GM21717 (cell line): ENCODE results near the gene CASP6.

Experiments
- ATAC-seq: cut with Tn5 transposase; IDR thresholded peaks from one replicate; pipeline ENCODE4 v1.9.1; 2021; ENCODE audit warnings: mild to moderate bottlenecking, moderate library complexity; ENCODE audit not compliant: unreplicated experiment

Gene CASP6

DNA sequence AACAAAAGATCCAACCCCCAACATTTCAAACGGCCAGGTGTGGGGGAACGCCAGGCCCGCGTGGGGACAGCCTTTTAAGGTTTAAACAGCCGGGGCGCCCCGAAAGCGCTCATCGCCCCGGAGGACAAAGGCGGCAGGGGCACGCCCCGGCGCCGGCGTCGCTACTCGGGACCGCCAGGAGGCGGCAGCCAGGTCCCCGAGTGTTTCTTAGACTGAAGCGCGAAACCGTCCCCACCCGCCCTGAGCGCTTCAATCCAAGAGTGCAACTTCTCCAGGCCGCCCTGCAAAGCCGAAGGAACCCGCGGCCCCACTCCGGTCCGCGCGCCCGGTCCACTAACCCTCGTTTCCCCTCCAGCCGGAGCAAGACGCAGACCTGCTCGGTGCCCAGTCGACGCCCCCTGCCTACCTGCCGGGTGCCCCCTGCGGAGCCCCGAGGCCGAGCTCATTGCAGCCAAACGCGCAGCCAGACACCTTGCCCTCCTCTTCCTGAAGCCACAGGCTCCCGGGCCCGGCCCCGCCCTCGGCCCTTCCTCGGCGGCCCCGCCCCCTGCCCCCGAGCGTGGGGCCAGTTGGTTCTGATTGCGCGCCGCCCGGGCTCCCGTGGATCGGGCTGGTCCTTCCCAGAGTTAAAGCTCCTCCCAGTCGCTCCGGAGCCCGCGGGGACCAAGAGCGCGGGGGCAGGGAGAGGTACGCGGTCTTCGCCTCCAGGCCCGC is at the start of gene CASP6:
Gene CASP6 (minus strand): TSS at position 496 of the 714 bp plus-strand sequence. CDS start 50 bp downstream, at position 446.
- ATAC-seq, result peak; percentile 79

DNA sequence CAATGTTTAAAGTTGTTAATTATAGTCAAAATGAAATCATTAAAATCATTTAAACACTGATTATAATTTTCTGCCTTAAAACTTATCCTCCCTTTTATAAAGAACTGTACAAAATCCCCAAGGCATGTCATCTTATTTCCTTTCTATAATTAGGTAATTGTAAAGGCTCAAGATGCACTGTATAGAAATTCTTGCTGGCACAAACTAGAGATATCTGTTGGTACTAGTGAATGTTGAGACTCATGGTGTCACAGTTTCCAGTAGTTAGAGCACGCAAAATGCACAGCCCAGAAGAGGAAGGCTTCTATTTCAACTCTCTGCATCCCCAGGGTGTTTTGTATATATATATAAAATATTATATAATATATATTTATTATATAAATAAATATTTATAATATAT is 49.3 kb upstream of the CASP6 start:
- no peak for ATAC-seq

DNA sequence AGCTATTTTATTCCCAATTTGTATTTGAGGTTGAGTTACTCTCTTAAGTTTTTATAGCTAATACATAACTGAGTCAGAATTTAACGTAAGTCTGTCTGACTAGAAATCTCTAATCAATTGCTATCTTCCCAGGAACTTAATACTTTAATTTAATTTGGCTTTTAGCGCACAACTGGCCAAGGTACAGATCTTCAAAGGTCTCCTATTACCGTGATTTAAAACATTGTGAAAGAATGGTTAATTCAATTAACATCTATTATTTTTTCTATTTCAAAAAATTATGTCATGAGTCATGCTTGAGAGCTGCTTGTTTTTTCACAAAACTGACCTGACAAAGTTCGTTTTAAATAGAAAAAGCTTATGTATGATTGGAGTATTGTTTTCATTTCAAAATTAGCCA is 48.6 kb upstream of the CASP6 start:
- no peak for ATAC-seq

DNA sequence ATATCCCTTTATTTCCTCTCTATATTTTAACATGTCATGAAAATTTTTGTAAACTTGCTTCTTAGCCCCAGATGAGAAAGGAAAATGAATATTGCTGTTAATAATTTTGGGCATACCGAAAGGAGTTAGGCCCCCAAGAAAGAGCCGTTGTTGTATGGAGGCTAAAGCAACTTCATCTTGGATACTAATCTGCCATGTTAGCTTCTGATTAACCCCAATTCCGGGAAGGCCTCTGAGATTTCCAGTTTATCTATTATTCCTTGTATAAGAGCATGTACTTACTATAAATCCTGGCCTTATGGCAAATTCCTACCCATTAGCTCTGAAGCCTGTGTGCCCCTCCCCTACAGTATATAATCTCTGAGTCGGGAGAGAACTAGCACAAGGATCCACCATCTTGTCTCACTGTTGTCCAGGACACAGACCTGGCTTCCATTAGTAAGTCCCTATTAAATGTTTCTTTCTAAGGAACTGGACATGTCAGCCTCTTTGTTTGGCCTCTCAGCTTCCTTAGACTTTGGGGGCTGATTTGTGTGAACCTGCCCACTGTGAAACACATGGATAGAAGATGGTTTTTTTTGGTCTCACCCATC is 47.5 kb upstream of the CASP6 start:
- no peak for ATAC-seq

DNA sequence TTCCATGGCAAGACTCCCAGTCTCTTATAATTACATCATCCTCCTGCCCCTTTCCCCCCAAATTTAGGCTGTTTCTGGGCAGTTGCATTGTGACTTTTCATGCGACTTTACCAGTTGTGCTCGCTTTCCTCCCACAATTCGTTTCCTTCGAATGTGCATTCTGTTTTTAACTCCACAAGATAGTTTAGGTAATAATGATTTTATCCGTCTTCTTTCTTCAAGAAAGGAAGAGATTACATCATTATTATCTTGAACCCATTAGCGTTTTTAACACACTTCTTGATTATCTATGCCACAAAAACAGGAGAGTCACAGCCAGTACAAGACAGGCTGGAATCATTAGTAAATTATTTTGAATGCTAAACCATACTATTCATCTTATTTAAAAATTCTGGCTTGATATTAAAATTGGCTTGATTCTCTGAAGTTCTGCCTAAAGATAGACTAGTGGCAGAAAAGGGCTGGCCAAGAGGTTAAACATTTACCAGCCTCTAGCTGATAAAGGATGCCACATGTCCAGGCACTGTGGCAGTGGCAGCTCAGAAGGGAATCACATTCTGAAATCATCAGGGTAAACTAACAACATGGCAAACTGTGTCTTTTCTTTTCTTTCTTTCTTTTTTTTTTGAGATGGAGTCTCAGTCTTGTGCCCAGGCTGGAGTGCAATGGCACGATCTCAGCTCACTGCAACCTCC is 46.3 kb upstream of the CASP6 start:
- ATAC-seq, result no peak

DNA sequence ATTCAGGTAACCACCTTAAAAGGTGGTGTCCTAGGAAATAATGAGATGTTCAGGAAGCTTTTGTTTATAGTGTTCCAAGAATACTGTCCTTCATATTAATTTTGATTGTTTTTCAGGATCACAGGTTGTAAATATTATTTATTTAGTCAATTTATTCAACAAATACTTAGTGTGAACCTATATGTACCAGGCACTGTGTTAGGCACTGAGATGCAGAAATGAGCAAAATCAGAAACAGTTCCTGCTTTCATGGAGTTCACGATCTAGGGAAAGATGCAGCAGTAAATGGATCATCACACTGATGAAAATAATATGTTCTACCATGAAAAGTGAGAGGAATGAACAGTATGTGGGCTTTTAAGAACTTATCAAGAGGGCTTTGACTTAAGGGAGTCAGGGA is 44.9 kb upstream of the CASP6 start:
- no peak for ATAC-seq

DNA sequence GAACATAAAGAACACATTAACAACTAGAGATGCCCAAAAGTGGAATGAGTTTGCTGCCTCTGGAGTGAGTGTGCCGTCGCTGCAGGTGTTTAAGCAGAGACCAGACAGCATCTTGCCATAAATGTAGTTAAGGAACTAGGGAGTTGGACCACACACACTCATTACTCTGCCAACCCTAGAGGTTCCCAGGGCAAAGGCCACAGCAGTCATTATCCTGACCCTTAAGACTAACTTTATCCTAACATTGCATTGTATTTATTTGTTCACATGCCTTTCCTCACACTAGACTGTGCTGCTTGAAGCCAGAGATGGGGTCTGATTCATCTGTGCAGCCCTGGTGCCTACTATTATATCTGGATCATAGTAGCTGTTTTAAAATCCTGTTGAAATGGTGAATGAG is 43.5 kb upstream of the CASP6 start:
- ATAC-seq, result no peak

DNA sequence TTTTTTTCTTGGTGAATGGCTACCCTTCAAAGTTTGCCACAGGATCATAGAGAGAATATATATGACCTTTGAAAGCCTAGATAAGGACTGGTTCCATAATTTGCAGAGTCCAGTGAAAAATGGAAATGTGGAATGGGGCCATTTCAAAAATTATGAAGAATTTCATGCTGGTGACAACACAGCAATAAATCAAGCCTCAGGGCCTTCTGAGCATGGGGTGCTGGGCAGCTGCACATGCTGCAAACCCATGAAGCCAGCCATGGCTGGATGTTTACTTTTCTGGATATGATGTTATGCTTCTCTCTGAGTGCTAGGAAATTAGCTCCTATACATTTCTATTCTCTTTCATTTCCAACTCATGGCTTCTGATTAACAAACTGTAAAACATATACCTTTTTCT is 42.6 kb upstream of the CASP6 start:
- ATAC-seq, result no peak

DNA sequence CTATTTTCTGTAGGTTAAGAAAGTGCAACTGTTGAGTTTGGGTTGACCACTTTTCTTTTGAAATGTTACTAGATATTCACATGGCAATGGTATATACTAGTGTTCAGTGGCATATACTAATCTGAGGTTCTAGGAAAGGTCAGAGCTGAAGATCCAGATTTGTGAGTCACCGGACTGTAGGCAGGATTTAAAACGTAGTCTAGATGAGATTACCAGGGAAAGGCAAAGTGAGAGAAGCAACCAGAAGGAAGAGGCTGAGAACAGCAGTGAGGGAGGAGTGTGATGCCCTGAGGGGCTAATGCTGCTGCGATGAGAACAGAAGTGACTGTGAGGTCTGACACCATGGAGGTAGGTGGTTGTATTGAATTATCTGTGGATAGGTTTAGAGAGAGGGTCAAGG is 36.3 kb upstream of the CASP6 start:
- no peak for ATAC-seq

DNA sequence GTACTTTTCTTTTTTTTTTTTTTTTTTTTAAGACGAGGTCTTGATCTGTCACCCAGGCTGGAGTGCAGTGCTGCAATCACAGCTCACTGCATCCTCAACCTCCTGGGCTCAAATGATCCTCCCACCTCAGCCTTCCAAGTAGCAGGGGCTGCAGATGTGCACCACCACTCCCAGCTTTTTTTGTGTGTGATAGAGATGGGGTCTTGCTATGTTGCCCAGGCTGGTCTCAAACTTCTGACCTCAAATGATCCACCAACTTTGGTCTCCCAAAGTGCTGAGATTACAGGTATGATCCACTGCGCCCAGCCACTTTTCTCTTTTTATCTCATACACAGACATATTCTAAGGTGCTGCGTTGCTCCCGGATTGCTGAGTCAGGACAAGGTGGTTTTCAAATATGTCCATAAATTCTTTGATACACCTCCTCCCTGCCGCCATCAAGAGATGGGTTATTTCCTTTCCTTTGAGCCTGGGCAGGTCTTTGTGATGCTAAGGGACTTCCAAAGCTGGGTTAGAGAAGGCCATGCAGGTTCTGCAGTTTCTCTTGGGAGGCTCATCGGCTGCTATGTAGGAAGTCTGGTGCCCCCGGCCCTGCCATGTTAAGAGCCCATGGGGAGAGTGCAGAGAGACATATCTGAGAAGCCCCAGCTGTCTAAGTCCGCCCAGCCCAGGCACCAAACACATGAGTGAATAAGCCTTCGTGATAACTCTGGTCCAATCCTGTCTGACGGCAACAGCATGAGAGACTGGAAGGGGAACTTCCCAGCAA is 35.0 kb upstream of the CASP6 start:
- ATAC-seq, result no peak

DNA sequence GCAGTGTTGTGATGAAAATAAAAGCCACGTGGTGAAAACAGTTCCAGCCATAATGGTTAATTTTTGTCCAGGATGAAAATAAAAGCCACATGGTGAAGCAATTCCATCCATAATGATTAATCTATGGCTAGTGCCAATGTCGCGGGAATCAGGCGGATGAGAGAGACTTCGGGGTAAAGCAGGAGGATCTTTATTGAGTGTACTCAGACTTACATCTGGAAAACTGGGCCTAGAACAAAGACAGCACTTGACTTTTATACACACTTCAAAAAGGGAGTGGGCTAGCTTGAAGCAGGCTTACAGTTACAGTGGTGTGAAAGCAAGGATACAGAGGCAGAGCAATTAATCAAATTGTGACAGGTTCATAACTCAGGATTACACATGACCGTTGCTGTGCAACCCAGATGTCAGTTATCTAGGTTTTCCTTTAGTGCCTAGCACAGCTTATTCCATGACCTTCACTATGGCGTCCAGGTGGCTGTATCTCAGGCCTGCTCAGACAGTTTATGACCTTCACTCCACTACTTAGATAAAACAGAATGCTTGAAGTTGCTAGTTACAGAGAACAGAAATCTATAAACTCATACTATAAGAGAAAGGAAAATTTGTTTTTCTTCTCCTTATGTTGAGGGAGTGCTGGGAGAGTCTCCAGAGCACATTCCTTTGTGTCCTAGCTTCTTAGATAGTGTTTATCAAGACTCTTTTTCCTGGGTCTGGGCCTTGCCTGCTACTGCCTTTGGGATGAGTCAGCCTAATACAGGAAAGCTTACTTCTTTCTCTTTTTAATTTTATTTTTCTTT is 32.5 kb upstream of the CASP6 start:
- ATAC-seq, result no peak

DNA sequence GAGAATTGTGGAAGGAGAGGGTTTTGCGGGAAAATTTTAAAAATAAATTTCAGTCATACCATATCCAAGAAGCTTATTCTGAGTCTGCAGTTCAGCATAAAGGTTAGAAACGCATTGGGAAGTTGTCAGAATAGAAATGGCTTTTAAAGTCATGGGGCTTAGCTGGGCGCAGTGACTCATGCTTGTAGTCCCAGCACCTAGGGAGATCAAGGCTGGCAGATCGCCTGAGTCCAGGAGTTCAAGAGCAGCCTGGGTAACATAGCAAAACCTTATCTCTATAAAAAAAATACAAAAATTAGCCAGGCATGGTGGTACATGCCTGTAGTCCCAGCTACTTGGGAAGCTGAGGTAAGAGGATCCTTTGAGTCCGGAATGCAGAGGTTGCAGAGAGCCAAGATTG is 30.5 kb upstream of the CASP6 start:
- ATAC-seq, result no peak

DNA sequence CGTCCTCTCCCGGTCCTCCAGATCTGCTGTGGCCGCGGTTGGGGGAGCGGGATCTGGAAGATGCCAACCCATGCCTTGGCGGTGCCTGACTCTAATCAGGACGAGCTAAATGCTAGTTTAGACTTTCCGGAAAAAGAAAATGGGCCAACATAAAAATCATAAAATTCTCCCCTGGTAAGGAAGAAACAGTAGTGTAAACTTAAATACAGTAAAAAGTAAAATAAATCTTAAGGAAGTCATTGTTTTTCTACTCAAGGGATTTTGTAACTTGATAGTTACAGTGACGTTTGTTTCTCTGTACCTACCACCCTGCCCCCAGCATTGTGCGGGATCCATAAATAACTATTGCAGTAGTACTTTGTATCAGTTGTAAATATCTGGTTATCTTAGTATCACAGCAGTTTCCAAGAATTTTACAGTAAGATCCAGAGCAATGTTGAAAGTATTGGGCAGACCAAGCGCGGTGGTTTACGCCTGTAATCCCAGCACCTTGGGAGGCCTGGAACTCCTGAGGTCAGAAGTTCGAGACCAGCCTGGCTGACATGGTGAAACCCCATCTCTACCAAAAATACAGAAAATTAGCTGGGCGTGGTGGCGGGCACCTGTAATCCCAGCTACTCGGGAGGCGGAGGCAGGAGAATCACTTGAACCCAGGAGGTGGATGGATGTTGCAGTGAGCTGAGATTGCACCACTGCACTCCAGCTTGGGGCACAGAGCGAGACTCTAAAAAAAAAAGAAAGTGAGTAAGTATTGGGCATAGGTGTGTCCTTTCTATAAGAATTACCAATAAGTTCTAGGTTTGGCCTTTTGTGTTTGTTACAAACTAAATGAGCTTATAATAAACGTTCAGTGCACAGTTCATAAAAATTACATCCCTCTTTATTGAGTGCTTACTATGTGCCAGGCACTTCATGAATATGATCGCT is 27.6 kb upstream of the CASP6 start:
- ATAC-seq, result no peak

DNA sequence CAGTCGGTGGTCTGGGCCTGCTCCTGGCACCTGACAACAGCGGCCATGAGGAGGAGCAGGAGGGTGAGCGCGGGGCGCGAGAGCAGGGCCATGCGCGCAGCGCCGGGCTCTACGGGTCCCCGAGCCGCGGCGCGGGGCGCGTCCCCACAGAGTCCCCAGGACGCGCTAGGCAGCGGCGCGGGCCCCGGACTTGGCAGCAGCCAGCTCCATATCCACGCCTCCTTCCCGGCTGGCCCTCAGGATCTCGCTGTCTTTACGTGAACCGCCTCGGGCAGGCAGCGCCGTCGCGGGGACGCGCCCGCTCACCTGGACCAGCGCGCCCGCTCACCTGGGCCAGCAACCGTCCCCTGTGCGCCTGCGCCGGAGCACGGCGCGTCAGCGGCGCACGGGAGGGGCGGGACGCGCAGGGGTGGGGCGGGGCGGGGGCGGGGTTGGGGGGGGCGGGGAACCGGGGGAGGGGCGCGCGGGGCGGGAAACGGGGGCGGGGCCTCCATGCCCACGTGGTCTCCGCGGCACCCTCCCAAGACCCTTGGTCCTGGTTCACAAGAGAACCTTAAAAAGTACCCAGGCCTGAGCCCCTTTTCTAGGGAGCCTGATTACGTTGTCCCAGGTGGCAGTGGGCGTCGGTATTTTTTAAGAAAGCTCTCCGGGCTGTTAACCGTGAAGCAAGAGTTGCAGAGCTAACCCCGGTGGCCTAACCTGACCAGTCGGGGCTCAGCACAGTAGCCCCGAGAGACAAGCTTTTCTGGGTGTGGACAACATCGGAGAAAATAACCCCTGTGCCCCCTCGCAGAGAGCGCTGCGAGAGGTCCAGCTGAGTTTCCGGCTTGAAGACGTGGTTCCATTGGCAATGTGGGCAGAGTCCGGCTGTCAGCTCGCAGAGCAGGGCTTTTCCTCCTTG is 26.7 kb upstream of the CASP6 start, which contains the start of gene PLA2G12A:
Gene PLA2G12A (minus strand): TSS at position 353 of the 901 bp plus-strand sequence. CDS start 261 bp downstream, at position 92.
- peak; percentile 85 for ATAC-seq

DNA sequence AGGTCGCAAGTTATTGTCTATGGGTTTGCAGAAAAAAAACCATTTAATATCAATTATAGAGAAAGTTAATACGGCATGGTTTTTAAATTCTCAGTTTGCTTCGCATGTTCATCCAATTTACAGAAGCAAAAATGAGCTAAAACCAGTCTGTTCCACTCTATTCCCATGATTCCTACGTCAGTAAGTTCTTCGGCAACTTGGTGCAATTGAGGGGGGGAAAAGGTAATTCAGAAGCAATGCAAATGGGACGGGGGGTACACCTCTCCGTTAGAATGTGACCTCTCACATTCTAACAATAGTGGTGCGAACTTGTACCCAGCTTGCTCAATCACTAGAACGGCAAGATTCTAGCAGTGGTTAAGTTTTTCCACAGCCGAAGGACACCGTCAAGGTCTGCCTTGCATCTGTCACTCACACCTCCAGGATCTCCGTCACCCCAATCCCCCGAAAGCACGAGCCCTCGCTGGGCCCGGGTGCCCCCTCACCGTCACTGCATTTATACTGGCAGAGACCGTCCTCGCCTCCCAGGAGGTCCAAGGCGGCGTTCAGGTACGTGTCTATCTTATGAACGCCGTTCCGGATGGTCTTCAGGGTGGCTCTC is 26.0 kb upstream of the CASP6 start:
- ATAC-seq, result no peak

DNA sequence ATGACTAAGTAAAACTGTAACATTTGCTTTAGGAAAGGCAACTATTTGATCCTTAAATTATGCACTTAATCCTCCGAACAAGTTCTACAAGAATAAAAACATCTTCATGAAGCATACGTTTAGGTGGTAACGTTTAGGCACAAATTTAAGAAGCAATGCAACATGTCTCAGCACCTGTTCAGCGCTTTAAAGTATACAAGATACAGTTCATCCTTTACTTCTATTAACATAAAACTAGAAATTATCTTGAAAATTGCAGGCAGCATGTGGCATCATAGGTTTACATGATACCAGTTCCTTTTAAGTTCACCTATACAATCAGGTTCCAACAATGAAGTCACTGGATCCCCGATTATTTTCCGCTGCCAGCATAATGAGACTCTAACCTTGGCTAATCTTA is 25.1 kb upstream of the CASP6 start:
- no peak for ATAC-seq

DNA sequence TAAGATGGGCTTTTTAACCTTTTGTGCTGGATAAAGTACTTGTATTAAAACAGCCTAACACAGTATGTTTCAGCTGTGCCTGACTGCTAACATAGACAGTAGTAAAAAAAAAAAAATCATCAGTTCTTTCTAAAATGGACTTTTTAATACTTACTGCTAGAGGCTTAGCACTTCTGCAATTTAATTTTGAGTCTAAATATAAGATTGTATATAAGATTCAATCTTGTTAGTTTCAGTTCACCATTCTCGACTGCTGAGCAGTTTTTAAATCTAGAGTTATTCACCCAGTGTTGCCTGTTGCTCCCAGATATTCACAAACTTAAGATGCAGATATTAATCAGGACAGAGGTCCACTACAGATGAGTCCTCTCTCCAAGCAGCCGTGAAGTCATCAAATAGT is 19.9 kb upstream of the CASP6 start:
- ATAC-seq, result no peak

DNA sequence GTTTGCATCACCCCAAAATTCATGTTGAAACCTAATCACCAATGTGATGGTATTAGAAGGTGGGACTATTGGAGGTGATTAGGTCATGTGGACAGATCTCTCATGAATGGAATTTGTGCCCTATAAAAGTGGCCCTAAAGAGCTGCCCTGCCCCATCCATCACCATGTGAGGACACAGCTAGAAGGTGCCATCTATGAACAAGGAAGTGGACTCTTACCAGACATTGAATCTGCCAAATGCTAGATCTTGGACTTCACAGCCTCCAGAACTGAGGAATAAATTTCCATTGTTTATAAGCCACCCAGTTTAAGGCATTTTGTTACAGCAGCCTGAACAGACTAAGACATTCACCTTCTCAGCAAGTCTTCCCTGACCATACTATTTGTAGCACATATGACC is 19.1 kb upstream of the CASP6 start:
- no peak for ATAC-seq
